ENCODE data around the gene IRF4.

The IRF4 gene

DNA sequence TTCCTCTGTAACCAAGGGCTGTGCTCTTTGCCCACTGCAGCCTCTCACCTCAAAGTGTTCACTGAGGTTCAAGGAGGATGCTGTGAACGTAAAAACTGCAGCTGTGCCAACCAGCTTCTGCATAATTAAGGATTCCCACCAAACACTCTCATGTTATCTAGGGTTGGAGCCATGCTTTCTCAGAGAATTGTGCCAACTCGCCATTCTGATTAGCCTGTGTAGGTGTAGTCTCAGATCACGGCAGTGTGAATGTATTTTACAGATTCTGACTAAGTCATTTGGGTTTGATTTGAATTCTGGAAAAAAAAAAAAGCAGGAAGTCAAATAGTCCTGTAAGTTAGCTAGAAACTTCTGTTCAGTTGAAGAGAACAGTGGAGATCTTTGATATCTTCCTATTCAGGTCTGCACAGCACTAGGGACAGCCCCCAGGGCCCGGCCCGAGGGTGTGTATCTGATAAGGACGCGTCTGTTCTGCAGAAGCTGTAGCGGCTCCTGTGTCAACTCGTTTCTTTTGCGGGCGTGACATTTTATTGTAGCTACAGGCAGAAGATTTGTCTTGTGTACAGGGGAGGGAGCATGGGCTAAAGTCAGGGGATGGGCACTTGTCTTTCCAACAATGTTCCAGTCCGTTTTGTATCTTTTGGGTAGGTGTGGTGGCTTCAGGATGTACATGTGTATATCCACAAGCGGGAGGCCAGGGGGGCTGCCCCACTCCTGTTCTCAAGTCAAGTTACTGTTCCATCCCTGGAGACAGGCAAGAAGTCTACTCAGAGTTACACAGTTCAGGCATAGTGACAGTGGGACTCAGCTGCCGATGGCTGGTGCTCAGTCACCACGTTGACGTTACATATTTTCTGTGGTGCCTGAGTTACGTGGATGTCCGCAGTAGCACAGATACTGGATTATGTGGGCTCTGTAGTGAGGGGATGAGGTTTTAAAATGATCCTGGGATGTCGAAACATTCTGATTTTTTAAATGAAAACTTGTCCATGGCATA is 12.4 kb downstream of the IRF4 start:
- H3K36me3 Mint-ChIP-seq = peaks cover 91% of the 10 kb centered on the region
- H3K4me3 Mint-ChIP-seq = peak overlapping the region; percentile 69
- no peaks in the 10 kb centered on the region for H3K9me3 Mint-ChIP-seq
- H3K4me1 Mint-ChIP-seq = peaks cover 76% of the 10 kb centered on the region
- H3K27ac Mint-ChIP-seq = peak overlapping the region; percentile 90
- no peaks in the 10 kb centered on the region for H3K27me3 Mint-ChIP-seq
- peak; percentile 65 for ATAC-seq

DNA sequence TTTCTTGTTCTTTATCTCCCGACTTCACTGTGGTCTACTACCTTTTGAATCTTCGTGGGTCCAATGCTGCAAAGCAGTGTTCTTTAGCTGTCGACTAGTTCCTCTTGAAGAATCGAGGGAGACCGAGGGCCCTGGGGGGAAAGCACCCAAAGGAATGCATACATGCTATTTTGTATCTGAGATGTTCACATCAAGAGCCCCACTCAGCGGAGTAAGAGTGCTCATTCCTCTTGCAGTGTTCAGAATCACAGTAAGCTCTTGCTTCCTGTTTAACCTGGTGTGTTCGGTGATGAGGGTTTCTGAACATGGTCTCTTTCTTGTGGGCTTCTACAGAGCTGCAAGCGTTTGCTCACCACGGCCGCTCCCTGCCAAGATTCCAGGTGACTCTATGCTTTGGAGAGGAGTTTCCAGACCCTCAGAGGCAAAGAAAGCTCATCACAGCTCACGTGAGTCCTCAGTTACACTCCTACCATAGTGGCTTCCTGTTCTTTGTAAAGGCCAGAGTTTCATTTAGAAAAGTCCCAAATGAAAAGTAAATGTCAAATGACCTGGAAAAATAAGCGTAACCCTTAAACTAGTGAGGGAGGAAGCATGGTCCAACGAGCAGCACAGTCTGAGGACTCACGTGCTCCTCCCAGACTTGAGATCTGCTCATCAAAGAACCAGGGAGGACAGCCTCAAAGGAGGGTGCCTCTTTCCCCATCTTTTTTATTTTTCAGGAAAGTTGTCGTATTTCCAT is 13.3 kb downstream of the IRF4 start:
- H3K27me3 Mint-ChIP-seq = no peaks in the 10 kb centered on the region
- H3K4me3 Mint-ChIP-seq = peak overlapping the region; percentile 69
- peak; percentile 74 for ATAC-seq
- H3K36me3 Mint-ChIP-seq = peaks cover 91% of the 10 kb centered on the region
- peaks cover 67% of the 10 kb centered on the region for H3K4me1 Mint-ChIP-seq
- no peaks in the 10 kb centered on the region for H3K9me3 Mint-ChIP-seq
- peak overlapping the region; percentile 90 for H3K27ac Mint-ChIP-seq

DNA sequence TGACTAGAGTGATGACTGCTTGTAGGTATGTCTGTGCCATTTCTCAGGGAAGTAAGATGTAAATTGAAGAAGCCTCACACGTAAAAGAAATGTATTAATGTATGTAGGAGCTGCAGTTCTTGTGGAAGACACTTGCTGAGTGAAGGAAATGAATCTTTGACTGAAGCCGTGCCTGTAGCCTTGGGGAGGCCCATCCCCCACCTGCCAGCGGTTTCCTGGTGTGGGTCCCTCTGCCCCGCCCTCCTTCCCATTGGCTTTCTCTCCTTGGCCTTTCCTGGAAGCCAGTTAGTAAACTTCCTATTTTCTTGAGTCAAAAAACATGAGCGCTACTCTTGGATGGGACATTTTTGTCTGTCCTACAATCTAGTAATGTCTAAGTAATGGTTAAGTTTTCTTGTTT is 16.6 kb downstream of the IRF4 start:
- Mint-ChIP-seq H3K27ac (peak overlapping the region; percentile 52), H3K4me3 (no peak overlapping the region), H3K36me3 (peaks cover 95% of the 10 kb centered on the region), H3K27me3 (no peaks in the 10 kb centered on the region), H3K4me1 (peaks cover 39% of the 10 kb centered on the region), H3K9me3 (no peaks in the 10 kb centered on the region)
- no peak for ATAC-seq

DNA sequence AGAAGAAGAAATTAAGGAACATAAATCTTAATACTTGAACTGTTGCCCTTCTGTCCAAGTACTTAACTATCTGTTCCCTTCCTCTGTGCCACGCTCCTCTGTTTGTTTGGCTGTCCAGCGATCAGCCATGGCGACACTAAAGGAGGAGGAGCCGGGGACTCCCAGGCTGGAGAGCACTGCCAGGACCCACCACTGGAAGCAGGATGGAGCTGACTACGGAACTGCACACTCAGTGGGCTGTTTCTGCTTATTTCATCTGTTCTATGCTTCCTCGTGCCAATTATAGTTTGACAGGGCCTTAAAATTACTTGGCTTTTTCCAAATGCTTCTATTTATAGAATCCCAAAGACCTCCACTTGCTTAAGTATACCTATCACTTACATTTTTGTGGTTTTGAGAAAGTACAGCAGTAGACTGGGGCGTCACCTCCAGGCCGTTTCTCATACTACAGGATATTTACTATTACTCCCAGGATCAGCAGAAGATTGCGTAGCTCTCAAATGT is 17.1 kb downstream of the IRF4 start:
- Mint-ChIP-seq H3K27ac (peak overlapping the region; percentile 52), H3K4me1 (peaks cover 34% of the 10 kb centered on the region), H3K36me3 (peaks cover 90% of the 10 kb centered on the region), H3K9me3 (no peaks in the 10 kb centered on the region), H3K27me3 (no peaks in the 10 kb centered on the region), H3K4me3 (no peak overlapping the region)
- ATAC-seq = no peak

DNA sequence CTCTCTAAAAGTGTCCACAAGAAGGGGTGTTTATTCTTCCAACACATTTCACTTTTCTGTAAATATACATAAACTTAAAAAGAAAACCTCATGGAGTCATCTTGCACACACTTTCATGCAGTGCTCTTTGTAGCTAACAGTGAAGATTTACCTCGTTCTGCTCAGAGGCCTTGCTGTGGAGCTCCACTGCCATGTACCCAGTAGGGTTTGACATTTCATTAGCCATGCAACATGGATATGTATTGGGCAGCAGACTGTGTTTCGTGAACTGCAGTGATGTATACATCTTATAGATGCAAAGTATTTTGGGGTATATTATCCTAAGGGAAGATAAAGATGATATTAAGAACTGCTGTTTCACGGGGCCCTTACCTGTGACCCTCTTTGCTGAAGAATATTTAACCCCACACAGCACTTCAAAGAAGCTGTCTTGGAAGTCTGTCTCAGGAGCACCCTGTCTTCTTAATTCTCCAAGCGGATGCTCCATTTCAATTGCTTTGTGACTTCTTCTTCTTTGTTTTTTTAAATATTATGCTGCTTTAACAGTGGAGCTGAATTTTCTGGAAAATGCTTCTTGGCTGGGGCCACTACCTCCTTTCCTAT is 17.9 kb downstream of the IRF4 start:
- H3K36me3 Mint-ChIP-seq = peaks cover 83% of the 10 kb centered on the region
- no peak for ATAC-seq
- H3K4me3 Mint-ChIP-seq = no peak overlapping the region
- no peak overlapping the region for H3K27ac Mint-ChIP-seq
- peaks cover 26% of the 10 kb centered on the region for H3K4me1 Mint-ChIP-seq
- peaks cover under 1% of the 10 kb centered on the region for H3K9me3 Mint-ChIP-seq
- no peaks in the 10 kb centered on the region for H3K27me3 Mint-ChIP-seq

DNA sequence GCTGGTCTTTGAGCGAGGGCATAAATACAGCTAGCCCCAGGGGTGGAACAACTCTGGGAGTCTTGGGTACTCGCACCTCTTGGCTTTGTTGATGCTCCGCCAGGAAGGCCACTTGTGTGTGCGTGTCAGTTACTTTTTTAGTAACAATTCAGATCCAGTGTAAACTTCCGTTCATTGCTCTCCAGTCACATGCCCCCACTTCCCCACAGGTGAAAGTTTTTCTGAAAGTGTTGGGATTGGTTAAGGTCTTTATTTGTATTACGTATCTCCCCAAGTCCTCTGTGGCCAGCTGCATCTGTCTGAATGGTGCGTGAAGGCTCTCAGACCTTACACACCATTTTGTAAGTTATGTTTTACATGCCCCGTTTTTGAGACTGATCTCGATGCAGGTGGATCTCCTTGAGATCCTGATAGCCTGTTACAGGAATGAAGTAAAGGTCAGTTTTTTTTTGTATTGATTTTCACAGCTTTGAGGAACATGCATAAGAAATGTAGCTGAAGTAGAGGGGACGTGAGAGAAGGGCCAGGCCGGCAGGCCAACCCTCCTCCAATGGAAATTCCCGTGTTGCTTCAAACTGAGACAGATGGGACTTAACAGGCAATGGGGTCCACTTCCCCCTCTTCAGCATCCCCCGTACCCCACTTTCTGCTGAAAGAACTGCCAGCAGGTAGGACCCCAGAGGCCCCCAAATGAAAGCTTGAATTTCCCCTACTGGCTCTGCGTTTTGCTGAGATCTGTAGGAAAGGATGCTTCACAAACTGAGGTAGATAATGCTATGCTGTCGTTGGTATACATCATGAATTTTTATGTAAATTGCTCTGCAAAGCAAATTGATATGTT is 19.2 kb downstream of the IRF4 start:
- H3K36me3 Mint-ChIP-seq = peaks cover 80% of the 10 kb centered on the region

DNA sequence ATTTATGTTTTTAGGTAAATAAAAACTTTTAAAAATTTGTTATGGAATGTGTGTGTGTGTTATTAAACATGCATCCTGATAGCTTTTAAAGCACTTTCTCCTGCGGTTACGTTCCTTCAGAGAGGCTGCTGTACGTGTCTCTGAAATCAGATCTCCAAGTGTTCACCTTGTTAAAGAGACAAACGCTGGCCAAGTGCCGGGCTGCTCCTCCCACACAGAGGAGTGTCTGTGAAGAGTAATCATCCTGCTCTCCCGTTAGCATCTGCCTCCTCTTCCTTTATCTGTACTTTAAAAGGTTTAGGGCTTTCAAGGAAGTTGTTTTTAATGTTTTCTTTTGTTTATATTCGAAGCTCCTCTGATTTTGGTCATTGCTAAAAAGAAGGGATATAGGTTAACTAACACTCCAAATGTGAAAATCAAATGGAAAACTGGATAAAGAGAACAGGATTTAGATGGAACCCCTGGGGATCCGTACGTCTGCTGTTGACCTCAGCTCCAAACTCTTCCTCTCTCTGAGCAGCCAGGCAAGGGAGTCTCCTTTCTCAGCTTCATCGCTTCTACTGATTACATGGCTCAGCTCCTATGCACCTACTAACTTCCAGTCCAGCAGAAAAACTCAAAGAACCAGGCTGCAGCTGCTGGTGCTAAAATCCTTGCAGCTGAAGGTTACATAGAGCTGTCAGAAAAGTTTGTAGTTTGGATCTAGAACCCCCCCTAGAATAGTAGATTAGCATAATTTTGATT is 20.0 kb downstream of the IRF4 start:
- H3K9me3 Mint-ChIP-seq = peaks cover 9% of the 10 kb centered on the region
- peaks cover 10% of the 10 kb centered on the region for H3K4me1 Mint-ChIP-seq
- H3K4me3 Mint-ChIP-seq = no peak overlapping the region
- ATAC-seq = no peak
- H3K36me3 Mint-ChIP-seq = peaks cover 82% of the 10 kb centered on the region
- H3K27me3 Mint-ChIP-seq = no peaks in the 10 kb centered on the region
- H3K27ac Mint-ChIP-seq = peak overlapping the region; percentile 52

More for the DNA sequence above, 19.2 kb downstream of the IRF4 start:
- peaks cover 5% of the 10 kb centered on the region for H3K9me3 Mint-ChIP-seq
- no peak overlapping the region for H3K27ac Mint-ChIP-seq
- no peaks in the 10 kb centered on the region for H3K27me3 Mint-ChIP-seq
- ATAC-seq = no peak
- no peak overlapping the region for H3K4me3 Mint-ChIP-seq
- peaks cover 14% of the 10 kb centered on the region for H3K4me1 Mint-ChIP-seq

DNA sequence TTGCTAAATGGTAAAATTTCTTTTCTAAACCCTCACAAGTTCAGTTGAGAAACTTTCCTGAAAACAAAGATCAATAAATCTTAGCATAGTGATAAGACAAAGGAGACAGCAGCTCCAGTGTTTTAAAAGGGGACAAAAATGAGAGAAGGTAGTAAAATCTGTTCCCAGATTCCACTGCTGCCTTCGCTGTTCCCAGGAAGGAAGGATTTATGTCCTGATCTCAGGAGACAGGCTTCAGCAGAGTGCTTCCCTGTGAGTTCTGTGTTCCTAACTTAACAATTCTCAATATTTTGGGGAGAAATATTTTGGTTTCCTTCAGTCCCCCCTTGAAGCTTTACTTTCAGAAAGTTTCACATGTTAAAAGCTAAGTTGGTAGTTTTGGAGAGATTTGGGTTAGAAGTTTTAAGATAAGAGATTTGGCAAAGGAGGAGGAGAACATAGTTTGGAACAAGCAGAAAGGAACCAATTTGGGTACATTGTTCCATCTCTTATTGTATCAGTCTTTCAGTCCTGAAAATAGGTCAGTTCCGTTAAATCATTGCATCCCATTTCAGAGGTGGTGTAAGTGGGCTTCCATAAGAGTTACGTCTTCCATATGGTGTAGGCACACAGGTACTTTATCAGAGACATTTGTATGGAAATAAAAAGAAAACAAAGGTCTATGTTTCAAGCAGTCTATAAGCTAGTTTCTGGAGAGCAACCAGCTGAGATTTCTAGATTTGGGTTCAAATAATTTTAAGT is 20.8 kb downstream of the IRF4 start:
- Mint-ChIP-seq H3K27me3 (no peaks in the 10 kb centered on the region), H3K27ac (peak overlapping the region; percentile 52), H3K4me1 (peaks cover 10% of the 10 kb centered on the region), H3K9me3 (peaks cover 11% of the 10 kb centered on the region), H3K36me3 (peaks cover 80% of the 10 kb centered on the region), H3K4me3 (no peak overlapping the region)
- ATAC-seq = no peak

DNA sequence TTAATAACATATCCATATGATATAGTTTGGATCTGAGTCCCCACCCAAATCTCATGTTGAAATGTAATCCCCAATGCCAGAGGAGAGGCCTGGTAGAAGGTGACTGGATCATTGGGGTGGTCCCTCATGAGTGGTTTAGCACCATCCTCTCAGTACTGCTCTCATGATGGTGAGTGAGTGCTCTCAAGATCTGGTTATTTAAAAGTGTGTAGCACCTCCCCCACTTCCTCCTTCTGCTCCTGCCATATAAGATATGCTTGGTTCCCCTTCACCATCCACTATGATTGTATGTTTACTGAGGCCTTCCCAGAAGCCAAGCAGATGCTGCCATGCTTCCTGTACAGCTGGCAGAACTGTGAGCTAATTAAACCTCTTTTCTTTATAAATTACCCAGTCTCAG is 22.9 kb downstream of the IRF4 start:
- Mint-ChIP-seq H3K4me3 (no peak overlapping the region), H3K36me3 (peaks cover 64% of the 10 kb centered on the region), H3K9me3 (peaks cover 11% of the 10 kb centered on the region), H3K4me1 (no peaks in the 10 kb centered on the region), H3K27me3 (no peaks in the 10 kb centered on the region), H3K27ac (no peak overlapping the region)
- peak; percentile 32 for ATAC-seq

DNA sequence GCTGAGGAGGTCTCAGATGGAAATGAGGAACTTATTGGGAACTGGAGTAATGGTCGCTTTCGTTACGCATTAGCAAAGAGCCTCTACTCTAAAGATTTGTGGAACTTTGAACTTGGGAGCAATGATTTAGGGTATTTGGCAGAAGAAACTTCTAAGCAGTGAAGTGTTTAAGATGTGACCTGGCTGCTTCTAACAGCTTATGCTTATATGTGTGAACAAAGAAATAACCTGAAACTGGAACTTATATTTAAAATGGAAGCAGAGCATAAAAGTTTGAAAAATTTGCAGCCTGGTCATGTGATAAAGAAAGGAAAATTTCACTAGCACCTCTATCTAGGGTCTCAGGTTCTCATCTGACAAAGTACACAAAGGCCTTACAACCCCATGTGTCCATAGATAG is 23.5 kb downstream of the IRF4 start:
- no peak for ATAC-seq
- H3K36me3 Mint-ChIP-seq = peaks cover 63% of the 10 kb centered on the region
- H3K27ac Mint-ChIP-seq = no peak overlapping the region
- H3K4me1 Mint-ChIP-seq = no peaks in the 10 kb centered on the region
- H3K27me3 Mint-ChIP-seq = no peaks in the 10 kb centered on the region
- peaks cover 11% of the 10 kb centered on the region for H3K9me3 Mint-ChIP-seq
- no peak overlapping the region for H3K4me3 Mint-ChIP-seq

DNA sequence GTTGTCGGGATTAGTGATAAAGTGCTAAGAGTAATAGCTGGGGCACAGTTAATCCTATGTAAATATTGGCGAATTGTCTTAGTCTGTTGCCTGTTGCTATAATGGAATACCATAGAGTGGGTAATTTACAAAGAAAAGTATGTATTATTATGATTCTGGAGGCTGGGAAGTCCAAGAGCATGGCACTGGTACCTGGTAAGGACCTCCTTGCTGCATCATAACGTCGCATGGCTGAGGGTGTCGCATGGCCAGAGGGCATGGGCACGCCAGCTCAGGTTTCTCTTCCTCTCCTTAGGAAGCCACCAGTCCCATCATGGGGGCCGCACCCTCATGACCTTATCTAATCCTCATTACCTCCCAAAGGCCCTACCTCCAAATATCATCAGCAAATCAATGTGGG is 29.7 kb downstream of the IRF4 start:
- Mint-ChIP-seq H3K36me3 (peaks cover 22% of the 10 kb centered on the region), H3K4me3 (no peak overlapping the region), H3K4me1 (peaks cover 7% of the 10 kb centered on the region), H3K27me3 (no peaks in the 10 kb centered on the region), H3K27ac (no peak overlapping the region), H3K9me3 (peaks cover 3% of the 10 kb centered on the region)
- ATAC-seq = no peak

DNA sequence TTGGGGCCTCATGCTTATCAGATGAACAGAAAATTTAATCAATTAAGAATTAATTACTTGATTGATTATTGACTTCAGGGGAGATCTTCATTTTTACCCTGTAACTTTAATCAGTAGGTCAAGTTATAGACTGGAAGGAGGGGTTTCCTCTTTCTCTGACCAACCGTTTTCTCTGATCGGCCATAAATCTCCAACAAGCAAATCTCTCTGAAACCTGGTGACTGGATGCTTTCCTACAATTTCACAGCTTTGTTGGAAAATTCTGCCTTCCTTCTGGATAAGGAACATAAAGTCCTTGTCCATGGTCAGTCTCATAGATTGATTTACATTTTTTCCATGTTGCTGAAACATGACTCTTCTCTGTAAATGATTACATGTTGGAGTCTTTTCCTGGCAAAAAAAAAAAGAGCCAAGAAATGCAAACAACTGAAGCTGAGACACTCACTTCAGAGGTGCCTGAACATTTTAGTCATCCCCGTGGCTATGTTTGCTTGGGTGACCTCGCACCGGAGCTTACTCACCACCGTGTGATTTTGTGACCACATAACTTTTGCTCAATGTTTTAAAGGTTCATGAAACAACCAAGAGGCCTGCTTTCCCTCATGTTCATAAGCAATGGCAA is 31.0 kb downstream of the IRF4 start:
- ATAC-seq = peak; percentile 93
- no peaks in the 10 kb centered on the region for H3K9me3 Mint-ChIP-seq
- no peaks in the 10 kb centered on the region for H3K27me3 Mint-ChIP-seq
- no peak overlapping the region for H3K4me3 Mint-ChIP-seq
- peaks cover 7% of the 10 kb centered on the region for H3K4me1 Mint-ChIP-seq
- H3K36me3 Mint-ChIP-seq = peaks cover 14% of the 10 kb centered on the region
- H3K27ac Mint-ChIP-seq = peak overlapping the region; percentile 88
